HG03558 (cell line): Measurements from ENCODE around the gene NIP7.

ENCODE experiments used
- ATAC-seq: cut with Tn5 transposase; IDR thresholded peaks from one replicate; pipeline ENCODE4 v1.9.1; 2021; ENCODE audit warnings: moderate number of reproducible peaks; ENCODE audit not compliant: unreplicated experiment; ENCODE audit errors: extremely low read depth

Gene NIP7

GRCh38 chr16:69318177-69318910 lies 21.2 kb upstream of the NIP7 start:
- no peak for ATAC-seq

- ATAC-seq, result no peak
These were observed 20.7 kb upstream of the NIP7 start for GRCh38 chr16:69318911-69319289.

- no peak for ATAC-seq
These were observed 20.2 kb upstream of the NIP7 start for GRCh38 chr16:69319381-69319780.

- no peak for ATAC-seq
These were observed 19.5 kb upstream of the NIP7 start for GRCh38 chr16:69319826-69320739.

GRCh38 chr16:69320740-69321073 lies 18.9 kb upstream of the NIP7 start:
- no peak for ATAC-seq

GRCh38 chr16:69321080-69321479 lies 18.5 kb upstream of the NIP7 start:
- no peak for ATAC-seq

GRCh38 chr16:69322343-69322742 lies 17.2 kb upstream of the NIP7 start:
- no peak for ATAC-seq

- ATAC-seq, result no peak
These were observed 16.2 kb upstream of the NIP7 start for GRCh38 chr16:69323415-69323814.

- no peak for ATAC-seq
These were observed 15.5 kb upstream of the NIP7 start for GRCh38 chr16:69324013-69324531.

- ATAC-seq, result no peak
These were observed 14.9 kb upstream of the NIP7 start for GRCh38 chr16:69324585-69325253.

GRCh38 chr16:69325784-69326171 lies 13.8 kb upstream of the NIP7 start:
- ATAC-seq, result no peak

GRCh38 chr16:69326172-69326873 lies 13.2 kb upstream of the NIP7 start:
- no peak for ATAC-seq

- ATAC-seq, result no peak
These were observed 11.8 kb upstream of the NIP7 start for GRCh38 chr16:69327585-69328310.

- no peak for ATAC-seq
These were observed 10.7 kb upstream of the NIP7 start for GRCh38 chr16:69328854-69329316.

GRCh38 chr16:69329369-69330285 lies 9.9 kb upstream of the NIP7 start:
- ATAC-seq, result peak; percentile 19

- ATAC-seq, result peak; percentile 60
These were observed 9.1 kb upstream of the NIP7 start, which contains the start of gene PDF for GRCh38 chr16:69330286-69331109. TSS of gene PDF (minus strand) at chr16:69330588. CDS start at chr16:69330570, 18 bp downstream.

- no peak for ATAC-seq
These were observed 4.9 kb upstream of the NIP7 start for GRCh38 chr16:69334696-69335095.
